HG02885 (cell line): ENCODE results near the gene CPXM1.
"Not testable (repeated sequence)": the region's sequence is repeated elsewhere in the genome, so short reads cannot be mapped to it uniquely, and the experiment has no call there.

Experiments used
- ATAC-seq: cut with Tn5 transposase; IDR thresholded peaks from one replicate; pipeline ENCODE4 v1.9.1; 2021; ENCODE audit warnings: mild to moderate bottlenecking; ENCODE audit not compliant: unreplicated experiment, poor library complexity

Gene CPXM1

GRCh38 chr20:2800521-2801285 lies at the start of gene CPXM1:
CPXM1 (minus strand) TSS chr20:2800627; CDS start chr20:2800572, 55 bp downstream.
- ATAC-seq: no peak

GRCh38 chr20:2849529-2849928 lies 49.1 kb upstream of the CPXM1 start:
- ATAC-seq: no peak

- ATAC-seq: no peak
These were observed 47.4 kb upstream of the CPXM1 start for GRCh38 chr20:2847802-2848201.

GRCh38 chr20:2846698-2847097 lies 46.3 kb upstream of the CPXM1 start:
- ATAC-seq: no peak

- no peak for ATAC-seq
These were observed 45.2 kb upstream of the CPXM1 start for GRCh38 chr20:2845607-2846006.

GRCh38 chr20:2840967-2841531 lies 40.6 kb upstream of the CPXM1 start:
- peak; percentile 27 for ATAC-seq

GRCh38 chr20:2840138-2840966 lies 39.9 kb upstream of the CPXM1 start, which contains the start of the genes PCED1A and VPS16:
PCED1A (minus strand) TSS chr20:2840655; CDS start chr20:2839912, 743 bp downstream.
VPS16 (plus strand) TSS chr20:2840745; CDS start chr20:2840775, 30 bp downstream.
- peak; percentile 96 for ATAC-seq

GRCh38 chr20:2839732-2840137 lies 39.3 kb upstream of the CPXM1 start:
- ATAC-seq: no peak

GRCh38 chr20:2838847-2839671 lies 38.6 kb upstream of the CPXM1 start:
- no peak for ATAC-seq

- ATAC-seq: no peak
These were observed 37.9 kb upstream of the CPXM1 start for GRCh38 chr20:2838170-2838797.

- no peak for ATAC-seq
These were observed 37.0 kb upstream of the CPXM1 start for GRCh38 chr20:2837221-2837960.

GRCh38 chr20:2836035-2836434 lies 35.6 kb upstream of the CPXM1 start:
- ATAC-seq: no peak

GRCh38 chr20:2835331-2835796 lies 34.9 kb upstream of the CPXM1 start:
- ATAC-seq: no peak

- no peak for ATAC-seq
These were observed 34.1 kb upstream of the CPXM1 start for GRCh38 chr20:2834401-2835110.

GRCh38 chr20:2833761-2834160 lies 33.3 kb upstream of the CPXM1 start:
- ATAC-seq: no peak

GRCh38 chr20:2831206-2831605 lies 30.8 kb upstream of the CPXM1 start:
- ATAC-seq: not testable (repeated sequence)

GRCh38 chr20:2829376-2829775 lies 28.9 kb upstream of the CPXM1 start:
- no peak for ATAC-seq

- no peak for ATAC-seq
These were observed 26.2 kb upstream of the CPXM1 start for GRCh38 chr20:2826655-2827054.
